Measurements from ENCODE around the gene AFAP1L1. TPM values are rescaled to one million over a fixed set of nuclear protein-coding genes. Genes with fewer than 3 reads are reported as not detected.

The AFAP1L1 gene
- total RNA-seq, 1 donor from 2014 or later, result 46.9 TPM

DNA sequence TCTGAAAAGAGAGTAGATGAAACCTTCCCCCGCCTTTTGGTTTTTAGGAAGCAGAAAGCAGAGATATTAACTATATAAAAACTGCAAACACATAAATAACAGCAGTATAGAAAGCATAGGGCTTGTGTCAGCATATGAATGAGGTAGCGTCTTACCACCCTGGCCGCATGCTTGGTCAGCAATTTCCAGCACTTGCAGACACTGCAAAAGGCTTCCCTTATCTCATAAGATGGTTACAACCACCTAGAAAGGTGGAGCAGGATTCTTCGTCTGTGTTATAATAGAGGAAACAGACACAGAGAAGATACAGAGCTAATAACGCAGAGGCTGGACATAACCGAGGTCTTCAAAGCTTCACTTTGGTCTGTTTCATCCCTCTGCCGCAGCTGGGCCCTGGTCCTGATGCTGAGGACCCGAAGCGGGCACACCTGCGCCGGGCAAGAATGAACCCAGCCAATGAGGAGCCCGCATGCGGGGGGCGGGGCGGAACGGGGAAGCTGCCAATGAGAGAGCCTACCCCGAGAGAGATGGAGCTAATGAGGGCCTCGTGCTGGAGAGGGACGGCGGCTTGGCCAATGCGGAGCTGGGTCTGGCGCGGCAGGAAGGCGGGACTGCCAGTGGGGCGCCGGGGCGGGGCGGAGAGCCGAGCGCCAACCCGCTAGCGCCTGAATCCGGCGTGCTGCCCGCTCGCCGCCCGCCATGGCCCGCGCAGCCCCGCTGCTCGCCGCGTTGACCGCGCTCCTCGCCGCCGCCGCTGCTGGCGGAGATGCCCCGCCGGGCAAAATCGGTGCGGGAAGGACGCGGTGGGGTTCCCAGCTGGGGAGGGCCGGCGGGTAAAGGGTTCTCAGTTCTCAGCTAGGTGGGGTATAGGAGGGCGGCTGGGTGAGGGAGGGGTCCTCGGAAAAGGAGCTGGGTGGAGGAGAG is 86.0 kb downstream of the AFAP1L1 start, which contains the start of gene PCYOX1L:
TSS of gene PCYOX1L (plus strand) at position 677 of the 924 bp plus-strand sequence. CDS start at position 700, 23 bp downstream.
- peak; percentile 99 for DNase-seq (ENCODE audit: missing footprints)
- ATAC-seq, result peak; percentile 99
- intact Hi-C loops (cut with DNase I), result no loop called here

DNA sequence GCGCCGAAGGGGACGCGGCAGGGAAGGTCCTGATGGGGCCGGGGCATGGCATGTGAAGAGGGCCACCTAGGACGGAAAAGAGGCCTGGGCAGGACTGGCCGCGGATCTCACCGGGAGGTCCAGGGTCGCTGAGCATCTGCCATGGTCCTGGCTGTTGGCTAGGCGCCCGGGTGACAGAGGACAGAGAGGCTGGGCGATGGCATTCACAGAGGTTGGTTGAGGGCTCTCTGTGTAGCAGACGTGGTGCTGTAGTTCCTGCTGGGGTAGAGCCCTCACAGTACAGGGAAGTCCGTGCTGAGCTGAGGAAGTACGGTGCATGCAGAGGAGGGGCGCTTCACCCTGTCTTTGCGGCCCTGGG is 86.6 kb downstream of the AFAP1L1 start:
- intact Hi-C loops (cut with DNase I), result no loop called here
- ATAC-seq (peak; percentile 49), DNase-seq (ENCODE audit: missing footprints) (peak; percentile 75)

DNA sequence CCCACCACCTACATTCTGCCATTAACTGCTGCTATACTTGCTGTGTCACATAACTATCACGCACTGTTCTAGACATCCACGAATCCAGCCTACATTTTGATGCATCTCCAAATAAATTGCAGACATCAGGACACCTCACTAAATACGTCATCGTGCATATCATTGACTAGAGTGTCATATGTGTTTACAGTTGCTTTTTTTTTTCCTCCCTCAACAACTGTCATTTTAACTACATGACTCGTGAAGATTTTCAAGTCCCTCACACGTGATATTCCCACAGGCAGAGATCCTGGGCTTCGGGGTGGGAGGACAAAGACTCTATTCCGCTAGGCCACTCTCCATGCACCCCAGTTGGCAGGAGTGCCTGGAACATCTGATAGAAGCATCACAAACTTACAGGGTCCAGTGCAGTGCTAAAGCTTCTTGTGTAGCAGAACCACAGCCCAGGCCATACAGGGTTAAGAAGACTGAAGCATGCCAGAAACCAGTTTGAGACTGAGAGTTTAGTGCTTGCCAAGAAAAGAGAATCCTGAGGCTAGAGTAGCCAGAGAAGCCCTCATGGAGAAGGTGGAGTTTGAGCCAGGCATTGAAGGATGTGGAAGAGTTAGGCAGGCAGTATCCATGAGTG is 87.3 kb downstream of the AFAP1L1 start:
- ATAC-seq (no peak), DNase-seq (ENCODE audit: missing footprints) (no peak)
- intact Hi-C loops (cut with DNase I), result no loop called here

DNA sequence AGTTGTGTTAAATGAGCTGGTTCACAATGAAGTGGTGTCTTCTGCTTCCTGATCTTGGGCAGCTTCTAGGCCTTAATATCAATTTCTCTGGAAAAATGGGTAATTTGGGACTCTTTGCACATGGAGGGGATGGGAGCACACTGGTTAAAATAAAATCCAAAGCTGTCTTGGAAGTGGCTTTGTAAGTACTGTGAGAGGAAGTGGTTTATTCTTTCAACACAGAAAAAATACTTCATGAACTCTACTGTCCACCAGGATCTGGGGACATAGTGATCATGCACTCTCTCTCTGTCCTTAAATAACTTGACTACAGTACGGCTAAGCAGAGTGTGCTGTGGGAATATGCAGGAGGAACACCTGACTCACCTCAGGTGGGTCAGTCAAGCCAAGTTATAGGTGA is 88.6 kb downstream of the AFAP1L1 start:
- DNase-seq (ENCODE audit: missing footprints) (no peak), ATAC-seq (no peak)
- intact Hi-C loops (cut with DNase I), result no loop called here

DNA sequence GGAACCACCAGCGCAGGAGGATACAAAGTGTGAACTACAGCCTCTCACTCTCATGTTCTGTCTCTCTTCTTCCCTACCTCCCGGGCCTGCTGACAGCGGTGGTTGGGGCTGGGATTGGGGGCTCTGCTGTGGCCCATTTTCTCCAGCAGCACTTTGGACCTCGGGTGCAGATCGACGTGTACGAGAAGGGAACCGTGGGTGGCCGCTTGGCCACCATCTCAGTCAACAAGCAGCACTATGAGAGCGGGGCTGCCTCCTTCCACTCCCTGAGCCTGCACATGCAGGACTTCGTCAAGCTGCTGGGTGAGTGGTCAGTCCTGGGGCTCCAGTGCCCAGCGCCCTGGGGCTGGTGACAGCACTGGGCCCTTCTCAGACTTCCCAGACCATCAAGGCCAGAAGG is 90.9 kb downstream of the AFAP1L1 start:
- ATAC-seq, result no peak
- intact Hi-C loops (cut with DNase I), result no loop called here
- DNase-seq (ENCODE audit: missing footprints), result no peak

DNA sequence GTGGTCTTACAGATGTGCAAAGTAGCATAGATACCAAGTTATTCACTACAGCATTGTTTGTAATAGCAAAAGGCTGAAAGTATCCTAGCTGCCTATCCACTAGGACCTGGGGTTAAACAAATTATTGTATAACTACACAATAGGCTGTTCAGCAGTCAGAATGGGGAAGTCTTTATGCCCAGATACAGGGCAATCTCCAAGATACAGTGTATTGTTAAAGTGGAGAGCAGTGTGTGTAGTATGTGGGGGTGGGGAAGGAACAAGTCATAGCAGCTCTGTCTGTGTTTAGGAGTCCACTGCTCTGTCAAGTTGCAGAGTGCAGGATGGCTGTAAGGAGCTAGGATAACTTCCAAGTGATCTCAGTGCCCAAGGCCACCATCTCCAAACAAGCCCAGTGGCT is 91.7 kb downstream of the AFAP1L1 start:
- intact Hi-C loops (cut with DNase I), result no loop called here
- no peak for ATAC-seq
- no peak for DNase-seq (ENCODE audit: missing footprints)

DNA sequence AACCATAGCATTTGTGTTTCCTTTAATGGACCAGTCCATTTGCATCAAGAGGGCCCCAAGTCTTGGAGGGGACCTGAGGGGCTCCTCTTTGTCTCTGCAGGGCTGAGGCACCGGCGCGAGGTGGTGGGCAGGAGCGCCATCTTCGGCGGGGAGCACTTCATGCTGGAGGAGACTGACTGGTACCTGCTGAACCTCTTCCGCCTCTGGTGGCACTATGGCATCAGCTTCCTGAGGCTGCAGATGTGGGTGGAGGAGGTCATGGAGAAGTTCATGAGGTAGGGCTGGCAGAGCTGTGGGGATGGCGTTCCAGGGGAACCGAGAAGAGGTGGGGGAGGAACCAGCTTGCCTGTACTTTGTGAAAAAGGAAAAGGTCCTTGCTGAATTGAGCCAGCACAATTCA is 92.3 kb downstream of the AFAP1L1 start:
- intact Hi-C loops (cut with DNase I), result no loop called here
- no peak for ATAC-seq
- no peak for DNase-seq (ENCODE audit: missing footprints)

DNA sequence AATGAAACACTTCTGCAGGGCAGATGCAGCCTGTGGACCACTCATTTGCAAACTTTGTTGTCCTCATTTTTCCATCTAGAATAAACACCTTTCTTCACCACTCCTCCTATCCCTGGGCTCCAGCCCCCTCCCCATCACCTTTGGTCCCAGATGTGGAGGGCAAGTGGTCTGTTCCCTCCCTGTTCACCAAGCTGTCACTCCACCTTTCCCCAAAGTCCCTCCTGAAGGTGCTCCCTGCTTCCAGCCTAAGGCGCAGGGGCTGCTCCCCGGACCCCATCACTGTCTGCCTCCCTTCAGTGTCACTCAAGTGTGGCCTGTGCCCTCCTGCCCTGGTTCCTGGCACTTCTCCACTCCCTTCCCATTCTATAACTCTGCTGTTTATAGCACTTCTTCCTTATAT is 93.1 kb downstream of the AFAP1L1 start:
- intact Hi-C loops (cut with DNase I), result loop anchor here (5.0 kb wide), 1 partner anchor 47 kb away; no protein-coding TSS in a partner anchor
- ATAC-seq, result no peak

DNA sequence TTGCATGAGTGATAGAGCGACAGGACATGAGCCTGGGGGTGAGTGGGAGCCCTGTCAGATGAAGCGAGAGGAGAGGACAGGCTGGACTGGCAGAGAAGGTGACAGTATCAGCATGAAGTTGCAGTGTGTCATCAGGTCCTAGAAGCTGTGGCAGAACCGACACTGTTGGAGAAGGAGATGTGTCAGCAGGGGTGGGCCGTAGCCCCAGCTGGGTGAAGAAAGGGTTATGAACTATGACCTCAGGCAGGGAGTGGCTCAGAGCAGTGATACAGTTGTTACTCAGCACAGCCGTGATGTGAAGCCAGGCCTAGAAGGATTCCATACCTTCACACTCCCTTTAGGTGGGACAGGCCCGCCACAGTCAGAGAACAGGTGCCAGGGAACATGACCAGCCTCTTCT is 93.8 kb downstream of the AFAP1L1 start:
- DNase-seq (ENCODE audit: missing footprints) (no peak), ATAC-seq (no peak)
- intact Hi-C loops (cut with DNase I), result loop anchor here (5.0 kb wide), 1 partner anchor 48 kb away; no protein-coding TSS in a partner anchor

More for the DNA sequence above, 93.1 kb downstream of the AFAP1L1 start:
- no peak for DNase-seq (ENCODE audit: missing footprints)

DNA sequence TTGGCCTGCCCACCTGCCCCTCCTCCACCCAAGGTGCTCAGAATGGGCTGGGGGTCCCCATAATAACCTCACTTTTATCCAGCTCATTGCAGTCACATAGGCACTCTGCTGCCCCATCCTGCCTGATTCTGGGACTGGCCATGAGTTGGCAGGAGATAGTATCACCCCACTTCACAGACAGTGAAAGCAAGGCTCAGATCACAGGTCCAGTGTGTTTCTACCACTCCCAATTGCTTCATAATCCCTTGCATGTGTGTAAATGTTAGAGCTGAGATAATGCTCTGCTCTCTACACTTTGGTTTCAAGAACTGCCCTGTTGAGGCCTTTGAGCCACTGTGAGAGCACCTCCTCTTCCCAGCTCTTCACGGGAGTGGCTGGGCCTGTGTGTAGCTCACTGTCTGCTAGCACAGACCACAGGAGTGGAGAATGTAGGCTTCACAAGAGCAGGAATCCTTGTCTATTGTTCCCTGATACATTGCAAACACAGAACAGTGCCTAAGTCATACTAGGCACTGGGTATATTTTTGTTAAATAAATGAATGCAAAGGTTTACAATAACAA is 94.6 kb downstream of the AFAP1L1 start:
- intact Hi-C loops (cut with DNase I), result loop anchor here (5.0 kb wide), 1 partner anchor 49 kb away; no protein-coding TSS in a partner anchor
- no peak for DNase-seq (ENCODE audit: missing footprints)
- no peak for ATAC-seq

DNA sequence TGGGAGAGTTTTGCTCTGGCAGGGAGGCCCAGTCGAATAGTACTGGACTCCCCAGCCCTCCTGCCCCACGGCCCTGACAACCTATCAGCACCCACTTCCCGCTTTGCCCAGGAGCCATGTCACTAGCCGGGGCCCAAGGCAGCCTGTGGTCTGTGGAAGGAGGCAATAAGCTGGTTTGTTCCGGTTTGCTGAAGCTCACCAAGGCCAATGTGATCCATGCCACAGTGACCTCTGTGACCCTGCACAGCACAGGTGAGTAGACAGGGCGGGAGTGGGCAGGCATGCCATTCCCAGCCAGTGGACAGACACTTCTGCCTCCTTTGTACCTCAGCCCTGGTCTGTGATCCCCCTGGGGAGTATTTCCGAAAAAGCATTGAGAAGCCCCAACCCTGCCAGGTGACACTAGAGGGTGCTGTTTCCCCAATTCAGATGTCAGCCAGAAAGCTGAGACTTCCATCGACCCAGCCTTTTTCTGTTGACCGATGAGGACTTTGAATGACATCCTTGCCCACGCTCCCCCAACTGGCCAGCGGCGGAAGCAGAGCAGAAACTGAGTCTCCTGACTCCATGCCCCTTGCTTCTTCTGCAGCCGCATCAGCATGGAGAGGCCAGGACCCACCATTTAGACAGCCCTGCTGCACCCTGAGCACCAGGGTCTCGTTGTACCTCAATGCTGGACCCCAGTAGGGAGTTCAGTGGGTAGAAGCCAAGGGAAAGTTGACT is 95.8 kb downstream of the AFAP1L1 start:
- DNase-seq (ENCODE audit: missing footprints) (no peak), ATAC-seq (peak; percentile 48)
- intact Hi-C loops (cut with DNase I), result loop anchor here (5.0 kb wide), 1 partner anchor 50 kb away; no protein-coding TSS in a partner anchor

DNA sequence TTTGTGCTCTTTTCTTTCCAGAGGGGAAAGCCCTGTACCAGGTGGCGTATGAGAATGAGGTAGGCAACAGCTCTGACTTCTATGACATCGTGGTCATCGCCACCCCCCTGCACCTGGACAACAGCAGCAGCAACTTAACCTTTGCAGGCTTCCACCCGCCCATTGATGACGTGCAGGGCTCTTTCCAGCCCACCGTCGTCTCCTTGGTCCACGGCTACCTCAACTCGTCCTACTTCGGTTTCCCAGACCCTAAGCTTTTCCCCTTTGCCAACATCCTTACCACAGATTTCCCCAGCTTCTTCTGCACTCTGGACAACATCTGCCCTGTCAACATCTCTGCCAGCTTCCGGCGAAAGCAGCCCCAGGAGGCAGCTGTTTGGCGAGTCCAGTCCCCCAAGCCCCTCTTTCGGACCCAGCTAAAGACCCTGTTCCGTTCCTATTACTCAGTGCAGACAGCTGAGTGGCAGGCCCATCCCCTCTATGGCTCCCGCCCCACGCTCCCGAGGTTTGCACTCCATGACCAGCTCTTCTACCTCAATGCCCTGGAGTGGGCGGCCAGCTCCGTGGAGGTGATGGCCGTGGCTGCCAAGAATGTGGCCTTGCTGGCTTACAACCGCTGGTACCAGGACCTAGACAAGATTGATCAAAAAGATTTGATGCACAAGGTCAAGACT is 96.5 kb downstream of the AFAP1L1 start:
- DNase-seq (ENCODE audit: missing footprints) (no peak), ATAC-seq (no peak)
- intact Hi-C loops (cut with DNase I), result loop anchor here (5.0 kb wide), 1 partner anchor 51 kb away; no protein-coding TSS in a partner anchor

DNA sequence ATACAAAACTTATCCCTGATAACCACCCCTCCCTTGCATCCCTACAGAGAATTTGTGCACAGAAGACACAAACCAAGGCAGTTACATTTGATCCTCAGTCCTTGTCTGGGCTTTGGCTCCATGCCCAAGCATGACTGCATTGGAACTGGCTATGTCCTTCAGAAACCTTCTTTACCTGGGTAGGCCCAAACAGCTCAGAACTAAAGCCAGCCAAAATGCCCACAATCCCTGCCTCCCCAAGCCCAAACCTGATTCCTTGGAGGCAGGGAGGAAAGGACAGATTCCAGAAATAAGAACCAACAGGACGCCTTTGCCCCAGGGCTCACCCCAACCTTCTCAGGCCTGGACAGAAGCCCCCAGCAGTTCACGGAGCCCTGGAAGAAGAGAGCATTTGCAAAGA is 99.2 kb downstream of the AFAP1L1 start:
- no peak for DNase-seq (ENCODE audit: missing footprints)
- intact Hi-C loops (cut with DNase I), result loop anchor here (1.0 kb wide), 1 partner anchor 106 kb away; no protein-coding TSS in a partner anchor
- ATAC-seq, result no peak

DNA sequence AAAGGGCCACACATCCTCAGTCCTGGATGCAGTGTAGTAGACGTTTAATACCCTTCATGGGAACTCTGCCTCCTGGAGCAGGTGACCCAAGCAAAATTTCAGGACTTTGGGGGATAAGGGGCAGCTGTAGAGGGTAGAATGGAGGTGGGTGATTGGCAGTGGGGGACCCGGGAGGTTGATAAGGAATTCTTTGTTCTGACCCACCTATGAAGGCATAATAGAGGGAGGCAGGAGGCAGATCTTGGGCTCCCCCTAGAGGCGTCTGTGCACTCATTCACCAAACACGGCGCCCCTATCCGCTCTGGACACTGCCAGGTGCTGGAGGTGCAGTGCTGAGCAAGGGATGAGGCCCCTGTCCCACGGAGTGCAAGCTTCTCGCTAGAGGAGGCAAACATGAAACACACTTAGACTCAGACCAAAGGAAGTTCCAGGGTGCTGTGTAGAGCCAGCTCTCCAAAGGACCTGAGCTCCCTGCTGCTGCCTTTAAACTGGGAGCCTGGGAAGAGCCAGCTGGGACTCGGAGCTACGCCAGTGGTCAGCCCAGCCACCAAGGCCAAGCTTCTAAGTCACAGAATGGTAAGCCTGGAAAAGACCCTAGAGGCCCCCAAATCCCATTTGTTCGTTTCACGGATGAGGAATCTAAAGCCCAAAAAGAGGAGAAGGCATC is 99.8 kb downstream of the AFAP1L1 start:
- peak; percentile 77 for DNase-seq (ENCODE audit: missing footprints)
- peak; percentile 69 for ATAC-seq
- intact Hi-C loops (cut with DNase I), result loop anchor here (1.0 kb wide), 1 partner anchor 106 kb away; no protein-coding TSS in a partner anchor

DNA sequence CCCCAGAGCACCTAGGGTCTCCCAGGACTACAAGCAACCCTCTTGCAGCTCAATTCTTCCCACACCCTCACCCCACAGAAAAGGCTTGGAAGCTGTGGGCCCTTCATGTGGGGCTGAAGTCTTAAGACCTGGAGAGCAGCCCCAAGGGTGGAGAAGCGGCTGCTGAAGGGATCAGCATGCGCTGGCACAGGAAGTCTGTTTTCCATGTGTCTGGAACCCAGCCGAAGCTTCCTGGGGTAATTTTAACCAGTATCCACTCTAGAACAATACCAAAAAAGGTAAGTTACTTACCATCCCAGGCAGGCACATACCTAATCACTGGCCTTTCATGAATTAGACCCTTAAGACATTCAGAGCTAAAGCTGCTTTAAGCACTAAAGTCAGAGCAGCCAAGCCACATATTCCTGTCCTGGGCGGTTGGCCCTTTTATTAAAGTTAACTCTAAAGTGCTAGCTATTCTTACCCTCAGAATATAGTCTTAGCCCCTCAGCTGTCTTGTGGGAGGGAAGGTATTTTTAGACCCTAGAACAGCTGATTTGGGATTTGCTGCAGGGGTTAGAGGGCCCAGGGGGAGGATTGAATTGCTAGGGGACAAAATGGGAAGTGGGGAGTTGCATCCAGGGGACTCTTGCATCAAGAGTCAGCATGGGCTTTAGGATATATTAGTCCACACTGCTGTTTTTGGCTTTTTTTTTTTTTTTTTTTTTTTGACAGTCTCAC is 100.6 kb downstream of the AFAP1L1 start:
- DNase-seq (ENCODE audit: missing footprints) (no peak), ATAC-seq (no peak)
- intact Hi-C loops (cut with DNase I), result no loop called here

DNA sequence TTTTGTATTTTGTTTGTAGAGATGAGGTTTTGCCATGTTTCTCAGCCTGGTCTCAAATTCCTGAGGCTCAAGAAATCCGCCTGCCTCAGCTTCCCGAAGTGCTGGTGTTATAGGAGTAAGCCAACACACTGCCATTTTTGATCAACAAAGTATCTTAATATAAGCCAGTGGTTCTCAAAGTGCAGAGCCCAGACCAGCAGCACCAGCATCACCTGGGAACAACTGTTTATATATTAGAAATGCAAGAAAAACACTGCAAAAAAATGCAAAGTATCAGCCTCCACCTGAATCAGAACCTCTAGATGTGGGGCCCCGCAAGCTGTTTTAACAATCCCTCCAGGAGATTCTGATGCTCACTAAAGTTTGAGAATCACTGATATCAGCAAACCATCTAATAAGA is 101.3 kb downstream of the AFAP1L1 start:
- no peak for DNase-seq (ENCODE audit: missing footprints)
- no peak for ATAC-seq
- intact Hi-C loops (cut with DNase I), result no loop called here

DNA sequence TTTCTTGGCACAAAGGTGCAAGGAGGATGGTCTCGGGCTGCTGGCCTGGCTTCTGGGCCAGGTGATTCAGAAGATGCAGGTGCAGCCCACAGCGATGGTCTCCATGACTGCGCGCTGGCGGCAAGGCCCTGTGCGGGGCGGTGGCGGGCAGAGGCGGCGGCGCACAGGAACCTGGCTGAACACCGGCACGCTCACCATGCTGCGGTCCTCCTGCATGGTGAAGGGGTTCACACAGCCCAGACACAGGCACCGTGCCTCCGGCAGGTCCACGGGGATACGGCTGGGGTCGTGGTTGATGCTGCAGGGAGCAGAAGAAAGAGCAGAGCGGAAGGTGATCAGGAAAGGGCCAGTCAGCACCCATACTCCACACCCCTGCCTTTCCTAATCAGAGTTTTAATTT is 102.6 kb downstream of the AFAP1L1 start:
- DNase-seq (ENCODE audit: missing footprints) (no peak), ATAC-seq (no peak)
- intact Hi-C loops (cut with DNase I), result no loop called here
